GM19193 (cell line): ENCODE results near the gene KCNN4.

ENCODE experiments used
- POLR2A ChIP-seq: IDR thresholded peaks from 4 replicates; pipeline ENCODE4 v1.6.1; 2011; ENCODE audit not compliant: insufficient read depth, insufficient read length; ENCODE audit errors: extremely low read depth

The KCNN4 gene

DNA sequence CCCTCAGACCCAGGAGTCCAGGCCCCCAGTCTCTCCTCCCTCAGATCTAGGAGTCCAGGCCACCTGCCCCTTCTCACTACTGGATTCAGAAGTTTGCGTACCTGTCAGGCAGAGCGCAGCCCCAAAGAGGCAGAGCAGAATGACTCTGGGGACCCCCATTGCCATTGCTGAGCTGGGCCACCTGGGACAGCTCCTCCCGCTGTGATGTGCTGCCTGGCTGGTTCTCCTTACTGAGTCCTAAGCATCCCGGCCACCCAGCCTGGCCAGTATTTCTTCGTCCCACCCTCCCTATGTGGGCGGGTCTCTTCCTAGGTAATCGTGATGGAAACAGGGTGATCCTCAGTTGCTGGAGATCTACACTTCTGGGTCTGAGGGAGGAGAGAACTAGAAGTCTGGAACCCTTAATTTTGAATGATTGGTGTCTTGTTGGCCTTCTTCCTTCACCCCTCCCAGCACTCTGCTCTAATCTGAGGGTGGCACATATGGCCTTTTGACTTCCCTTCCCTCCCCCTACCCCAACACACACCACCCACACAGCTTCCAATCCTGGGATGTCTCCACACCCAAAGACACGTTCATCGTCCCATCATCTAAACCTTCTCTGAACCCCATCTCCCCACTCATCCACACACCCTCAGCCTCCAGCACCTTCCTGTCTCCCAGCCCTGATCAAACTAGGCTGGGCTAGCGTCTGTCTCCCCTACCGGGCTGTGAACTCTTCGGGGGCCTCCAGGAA is 21.6 kb upstream of the KCNN4 start, which contains the start of gene LYPD5:
TSS of gene LYPD5 (minus strand) at position 232 of the 736 bp plus-strand sequence. CDS start at position 165, 67 bp downstream.
- TF ChIP-seq POLR2A = no peak

DNA sequence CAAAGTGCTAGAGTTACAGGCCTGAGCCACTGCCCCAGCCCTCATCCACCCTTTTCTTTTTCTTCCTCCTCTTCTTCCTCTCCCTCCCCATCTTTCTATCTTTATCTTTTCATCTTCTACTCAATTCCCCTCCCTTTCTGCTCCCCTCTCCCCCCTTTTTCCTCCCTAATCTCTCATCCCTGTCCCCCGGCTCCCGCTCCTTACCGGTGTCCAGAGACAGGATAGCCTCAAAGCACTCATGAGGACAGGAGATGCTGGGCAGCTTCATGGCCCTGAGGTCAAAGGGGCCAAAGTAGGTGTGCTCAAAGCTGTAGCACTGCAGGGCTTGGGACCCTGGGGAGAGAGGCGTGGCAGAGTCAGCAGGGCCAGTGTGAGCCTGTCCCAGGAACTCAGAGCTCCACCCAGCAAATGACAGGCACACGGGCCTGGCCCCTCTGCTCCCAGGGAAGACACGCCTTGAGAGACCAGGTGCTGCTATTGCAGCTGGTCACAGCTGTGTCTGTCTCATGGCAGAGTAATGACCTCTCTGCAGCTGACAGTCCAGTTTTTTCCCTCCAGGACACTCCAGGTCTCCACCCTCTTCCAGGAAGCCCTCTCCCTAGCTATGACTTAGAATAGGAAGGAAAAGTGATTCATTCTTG is 18.8 kb upstream of the KCNN4 start:
- no peak for TF ChIP-seq POLR2A

DNA sequence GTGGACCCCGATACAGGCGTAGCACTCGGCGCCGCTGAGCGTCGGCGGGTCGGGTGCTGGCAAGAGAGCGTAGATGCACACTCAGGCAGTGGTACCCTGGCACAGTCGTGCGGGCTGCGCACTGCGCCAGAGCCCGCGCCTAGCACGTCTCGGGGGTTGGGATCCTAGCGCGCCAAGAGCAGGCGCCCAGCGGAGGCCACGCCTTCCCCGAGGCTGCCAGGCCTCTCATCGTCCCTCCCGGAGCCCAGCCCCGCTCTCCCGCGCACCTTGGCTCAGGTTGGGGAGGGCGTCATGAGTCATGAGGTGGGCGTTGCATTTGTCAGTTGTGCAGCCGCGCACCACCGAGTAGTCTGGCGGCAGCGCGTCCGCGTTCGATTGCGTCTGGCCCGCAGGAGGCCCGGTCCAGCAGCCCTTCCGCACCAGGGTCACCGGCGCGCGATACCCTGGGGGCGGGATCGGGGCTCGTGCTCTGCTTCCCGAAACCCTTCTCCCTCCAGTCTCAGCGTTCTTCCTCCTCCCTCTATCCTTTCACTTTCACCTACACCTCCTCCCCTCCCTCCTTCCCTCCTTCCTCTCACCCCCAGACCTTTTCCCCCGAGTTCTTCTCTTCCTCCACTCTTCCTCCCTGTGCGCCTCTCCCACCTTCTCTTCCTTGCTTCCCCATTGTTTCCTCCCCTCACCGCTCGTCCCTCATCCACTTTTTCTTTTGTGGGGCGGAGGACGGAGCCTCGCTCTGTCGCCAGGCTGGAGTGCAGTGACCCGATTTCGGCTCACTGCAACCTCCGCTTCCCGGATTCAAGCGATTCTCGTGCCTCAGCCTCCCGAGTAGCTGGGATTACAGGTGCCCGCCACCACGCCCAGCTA is 18.0 kb upstream of the KCNN4 start:
- TF ChIP-seq POLR2A = no peak

DNA sequence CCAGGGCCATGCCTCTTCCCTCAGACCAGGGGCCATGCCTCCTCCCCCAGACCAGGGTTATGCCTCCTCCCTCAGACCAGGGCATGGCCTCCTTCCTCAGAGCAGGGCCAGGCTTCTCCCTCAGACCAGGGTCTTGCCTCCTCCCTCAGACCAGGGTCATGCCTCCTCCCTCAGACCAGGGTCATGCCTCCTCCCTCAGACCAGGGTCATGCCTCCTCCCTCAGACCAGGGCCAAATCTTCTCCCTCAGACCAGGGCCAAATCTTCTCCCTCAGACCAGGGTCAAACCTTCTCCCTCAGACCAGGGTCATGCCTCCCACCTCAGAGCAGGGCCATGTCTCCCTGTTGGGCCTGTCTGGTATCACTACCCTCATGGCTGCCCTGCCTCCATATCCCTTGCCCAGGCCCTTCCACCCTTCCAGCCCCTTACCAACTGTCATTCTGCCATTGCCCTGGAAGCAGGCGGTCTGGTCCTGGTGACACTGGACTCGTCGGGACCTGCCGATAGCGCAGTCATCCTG is 17.3 kb upstream of the KCNN4 start:
- no peak for TF ChIP-seq POLR2A

DNA sequence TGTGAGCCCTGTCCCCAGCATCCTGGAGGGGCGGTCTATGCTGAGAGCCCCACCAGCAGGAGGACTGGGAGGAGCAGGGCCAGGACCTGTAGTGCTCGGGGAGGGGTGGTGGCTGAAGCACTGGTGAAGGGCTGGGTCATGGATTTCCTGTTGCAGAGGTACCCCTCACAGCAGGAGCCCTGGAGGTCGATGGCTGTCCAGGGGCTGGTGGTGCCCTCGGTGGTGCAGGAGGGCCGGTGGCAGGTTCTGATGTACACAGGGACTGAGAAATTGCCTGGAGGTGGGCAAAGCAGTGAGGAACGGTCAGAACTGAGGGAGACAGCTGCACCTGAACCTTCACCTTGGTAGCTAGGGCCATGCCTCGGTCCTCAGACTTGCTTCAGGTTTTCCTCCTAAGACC is 16.8 kb upstream of the KCNN4 start:
- TF ChIP-seq POLR2A = no peak

DNA sequence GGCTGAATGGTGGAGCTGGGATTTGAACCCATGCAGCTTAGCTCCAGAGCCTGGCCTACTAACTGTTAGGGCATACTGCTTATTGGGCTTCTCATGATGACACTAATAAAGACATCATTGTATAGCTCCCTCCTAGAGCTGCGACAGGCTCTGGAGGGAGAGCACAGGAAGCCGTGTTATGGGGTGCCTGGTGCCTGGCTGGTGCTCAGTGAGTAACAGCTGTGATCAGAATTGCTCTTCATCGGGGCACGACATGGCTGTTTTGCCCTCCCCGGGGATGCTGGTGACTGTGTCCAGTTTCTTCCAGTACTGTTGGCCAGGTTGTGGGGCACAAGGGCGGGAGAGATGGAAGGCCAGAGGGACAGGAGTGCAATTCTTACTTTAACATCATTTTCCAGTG is 16.3 kb upstream of the KCNN4 start:
- TF ChIP-seq POLR2A = no peak

DNA sequence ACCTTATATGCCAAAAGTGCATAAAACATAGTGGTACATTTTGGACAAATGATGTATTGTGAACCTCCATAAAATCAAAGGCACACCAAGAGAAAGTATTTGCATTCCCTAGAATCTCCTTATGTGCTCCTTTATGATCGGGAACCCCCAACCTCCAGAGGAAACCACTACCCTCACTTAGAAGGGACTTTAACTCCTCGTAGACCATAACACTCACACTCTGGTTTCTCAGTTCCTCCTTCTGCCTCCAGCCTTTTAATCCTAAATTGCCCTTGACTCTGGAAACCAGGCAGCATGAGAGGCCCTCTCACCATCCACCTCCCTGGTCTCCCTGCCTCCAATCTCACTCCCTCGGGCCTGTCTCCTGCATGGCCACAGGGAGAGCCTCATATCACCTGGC is 9.8 kb upstream of the KCNN4 start:
- no peak for TF ChIP-seq POLR2A

DNA sequence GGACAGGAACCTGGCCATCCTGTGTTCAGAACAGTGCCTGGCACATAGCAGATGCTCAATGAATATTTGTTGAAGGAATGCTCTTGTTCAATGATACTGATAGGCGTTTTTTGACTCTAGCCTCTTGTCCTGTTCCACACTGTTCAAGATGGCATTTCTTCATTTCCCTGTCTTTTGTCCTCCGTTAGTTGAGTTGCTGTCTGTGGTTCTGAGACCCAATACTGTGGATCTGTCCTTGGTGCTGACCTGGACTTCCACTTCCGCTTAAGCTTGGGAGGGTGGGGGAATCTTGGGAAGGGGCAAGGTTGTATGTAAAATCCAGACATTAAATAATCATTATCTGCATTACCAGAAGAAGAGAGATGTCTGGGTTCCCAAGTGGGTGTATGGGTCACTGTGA is 8.3 kb upstream of the KCNN4 start:
- no peak for TF ChIP-seq POLR2A

DNA sequence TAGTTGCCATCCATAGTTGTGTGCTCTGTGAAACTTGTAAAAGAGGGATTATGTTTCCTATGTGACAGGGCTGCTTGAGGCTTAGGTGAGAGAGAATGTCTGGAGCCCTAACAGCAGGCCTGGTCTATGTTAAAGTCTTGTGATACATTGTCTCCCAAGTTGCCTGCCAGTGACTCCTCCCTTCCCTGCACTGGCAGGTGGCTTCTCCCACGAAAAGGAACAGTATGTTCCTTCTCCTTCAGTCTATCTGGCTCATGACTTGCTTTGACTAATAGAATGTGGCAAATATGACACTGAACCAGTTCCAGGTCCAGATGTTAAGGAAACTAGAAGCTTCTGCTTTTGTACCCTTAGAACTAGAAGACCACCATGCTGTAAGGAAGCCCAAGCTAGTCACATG is 5.9 kb upstream of the KCNN4 start:
- no peak for TF ChIP-seq POLR2A

DNA sequence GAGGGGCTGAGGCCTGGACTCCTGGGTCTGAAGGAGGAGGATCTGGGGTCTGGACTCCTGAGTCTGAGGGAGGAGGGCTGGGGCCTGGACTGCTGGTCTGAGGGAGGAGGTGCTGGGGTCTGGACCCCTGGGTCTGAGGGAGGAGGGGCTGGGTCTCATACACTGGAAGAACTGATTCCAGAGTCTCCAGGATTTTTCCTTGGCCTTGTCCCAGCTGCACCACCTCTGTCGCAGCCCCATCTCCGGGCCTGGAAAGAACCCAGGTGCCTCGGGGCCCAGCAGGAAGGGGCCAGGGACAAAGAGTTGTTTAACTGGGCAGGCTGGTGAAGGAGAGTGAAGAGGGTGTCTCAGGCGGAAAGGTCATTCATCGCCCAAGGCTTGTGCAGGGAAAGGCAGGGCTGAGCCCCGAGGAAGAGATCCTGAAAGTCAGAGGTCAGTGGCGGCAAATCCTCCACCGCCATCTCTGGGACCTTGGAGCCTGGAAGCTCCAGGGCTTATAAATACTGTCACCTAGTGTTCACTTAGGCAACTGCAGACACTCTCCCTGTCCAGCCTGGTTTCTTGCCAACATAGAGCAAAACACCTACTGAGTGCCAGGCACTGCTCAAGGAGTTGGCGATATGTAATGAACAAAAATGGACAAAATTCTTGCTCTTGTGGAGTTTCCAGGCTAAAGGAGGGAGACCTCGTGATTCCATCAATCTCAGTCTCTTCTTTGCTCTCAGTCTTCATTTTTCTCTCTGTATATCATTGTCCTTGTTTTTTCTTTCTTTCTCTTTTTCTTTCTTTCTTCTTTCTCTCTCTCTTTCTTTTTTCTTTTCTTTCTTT is 4.4 kb upstream of the KCNN4 start:
- TF ChIP-seq POLR2A = no peak

DNA sequence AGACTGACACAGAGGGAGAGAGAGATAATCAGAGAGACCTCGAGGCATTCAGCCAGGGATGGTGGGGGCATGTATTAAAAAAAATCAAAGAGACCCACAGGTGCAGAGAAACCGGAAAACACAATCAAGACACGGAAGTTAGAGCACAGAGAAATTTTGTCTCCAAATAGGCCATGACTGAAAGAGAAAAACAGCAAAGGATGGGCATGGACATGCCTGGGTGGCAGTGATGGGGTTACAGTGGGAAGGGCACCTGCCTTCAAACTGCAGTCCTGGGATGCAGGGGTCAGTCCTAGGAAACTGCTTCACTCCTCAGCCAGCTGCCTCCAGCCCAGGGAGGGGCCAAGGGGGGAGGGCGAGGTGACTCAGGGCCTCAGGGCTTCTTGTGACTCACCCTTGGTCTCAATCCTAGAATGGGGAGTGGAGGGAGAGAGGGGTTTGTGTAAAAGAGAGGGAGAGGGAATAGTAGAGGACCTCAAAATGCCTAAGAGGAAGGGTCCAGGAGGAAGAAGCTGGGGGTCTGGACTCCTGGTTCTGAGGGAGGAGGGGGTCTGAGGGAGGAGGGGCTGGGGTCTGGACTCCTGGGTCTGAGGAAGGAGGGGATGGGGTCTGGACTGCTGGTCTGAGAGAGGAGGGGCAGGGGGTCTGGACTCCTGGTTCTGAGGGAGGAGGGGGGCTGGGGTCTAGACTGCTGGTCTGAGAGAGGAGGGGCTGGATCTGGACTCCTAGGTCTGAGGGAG is 3.6 kb upstream of the KCNN4 start:
- no peak for TF ChIP-seq POLR2A

DNA sequence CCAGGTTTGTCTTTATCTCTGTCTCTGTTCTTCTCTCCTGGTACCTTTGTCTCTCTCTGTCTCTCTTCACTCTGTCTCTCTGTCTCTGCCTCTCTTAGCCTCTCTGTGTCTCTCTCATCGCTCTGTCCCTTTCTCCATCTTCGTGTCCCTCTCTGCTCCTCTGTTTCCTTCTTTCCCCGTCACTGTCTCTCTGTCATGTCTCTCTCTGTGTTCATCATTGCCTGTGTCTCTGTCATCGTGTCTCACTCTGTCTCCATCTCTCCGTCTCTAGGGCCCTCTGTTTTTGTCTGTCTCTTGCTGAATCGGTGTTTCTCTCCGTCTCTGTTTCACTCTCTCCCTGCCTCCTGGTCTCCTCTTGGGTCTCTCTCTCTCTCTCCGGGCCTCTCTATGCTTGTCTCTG is 2.9 kb upstream of the KCNN4 start:
- TF ChIP-seq POLR2A = no peak

DNA sequence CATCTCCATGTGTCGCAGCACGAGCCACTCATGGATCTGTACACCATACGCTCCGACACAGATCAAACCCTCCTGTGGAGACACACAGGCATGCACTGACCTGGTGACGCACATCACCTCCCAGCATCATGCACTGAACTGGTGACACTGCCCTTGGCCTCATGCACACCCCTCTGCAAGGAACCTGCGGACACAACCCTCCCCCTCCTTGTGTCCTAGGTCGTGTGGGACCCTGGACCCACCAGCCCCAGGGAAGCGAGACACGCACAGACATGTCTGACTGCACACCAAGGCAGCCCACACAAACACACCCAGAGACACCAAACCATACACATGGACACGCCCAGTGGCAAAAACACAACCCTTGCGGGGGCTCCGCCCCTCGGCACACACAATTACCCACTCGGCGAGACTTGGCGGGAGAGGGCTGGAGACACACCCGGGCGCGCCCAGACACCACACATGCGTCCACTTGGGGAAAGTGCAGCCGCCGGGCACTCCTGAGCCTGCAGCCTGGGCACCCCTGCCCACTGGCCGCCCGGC is 2.0 kb upstream of the KCNN4 start:
- TF ChIP-seq POLR2A = no peak

DNA sequence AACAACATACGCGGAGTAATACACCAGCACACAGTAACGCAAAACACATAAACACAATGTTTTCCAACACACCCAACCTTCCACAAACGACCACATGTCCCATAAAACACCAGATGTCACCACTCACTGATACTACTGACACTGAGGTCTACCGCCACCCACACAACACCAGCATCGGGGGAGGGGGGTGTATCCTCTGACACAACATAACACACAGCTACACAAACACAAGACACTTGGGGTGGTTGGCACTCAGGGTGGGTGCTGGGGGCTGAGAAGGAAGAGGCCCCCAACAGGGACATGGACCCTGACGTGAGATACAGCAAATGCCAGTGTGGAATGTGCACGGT is 1.5 kb upstream of the KCNN4 start:
- TF ChIP-seq POLR2A = no peak
